HEK293 (cell line): ENCODE results near the gene TACC2.

Experiments used
- ZNF24 ChIP-seq: fragments of 450-650 bp; formaldehyde crosslinking; IDR thresholded peaks from 2 replicates; pipeline ENCODE4 v1.5.1; 2016; ENCODE audit warnings: missing biosample characterization, missing genetic modification characterization
- TF ChIP-seq, protein P1 (sequence below): fragments of 450-650 bp; formaldehyde crosslinking; IDR thresholded peaks from 2 replicates; pipeline ENCODE4 v1.5.1; 2016; ENCODE audit warnings: missing biosample characterization, missing genetic modification characterization

DNA sequence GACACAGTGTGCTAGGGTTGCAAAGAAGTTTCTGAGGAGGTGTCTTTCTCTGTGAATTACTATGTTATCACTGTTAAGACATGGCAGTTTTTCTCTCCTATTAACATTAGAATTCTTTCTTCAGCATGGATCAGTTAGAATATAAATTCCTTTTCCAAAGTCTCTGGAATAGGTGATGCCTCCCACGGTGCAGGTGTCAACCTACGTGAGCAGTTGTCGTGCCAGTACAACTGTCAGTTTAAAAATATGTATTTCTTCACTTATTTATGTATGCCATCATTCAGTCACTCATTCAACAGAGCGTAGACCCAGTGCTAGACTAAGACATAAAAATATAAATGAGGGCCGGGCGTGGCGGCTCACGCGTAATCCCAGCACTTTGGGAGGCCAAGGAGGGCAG, 83.5 kb downstream of the TACC2 start:
- TF ChIP-seq, protein P1, sequence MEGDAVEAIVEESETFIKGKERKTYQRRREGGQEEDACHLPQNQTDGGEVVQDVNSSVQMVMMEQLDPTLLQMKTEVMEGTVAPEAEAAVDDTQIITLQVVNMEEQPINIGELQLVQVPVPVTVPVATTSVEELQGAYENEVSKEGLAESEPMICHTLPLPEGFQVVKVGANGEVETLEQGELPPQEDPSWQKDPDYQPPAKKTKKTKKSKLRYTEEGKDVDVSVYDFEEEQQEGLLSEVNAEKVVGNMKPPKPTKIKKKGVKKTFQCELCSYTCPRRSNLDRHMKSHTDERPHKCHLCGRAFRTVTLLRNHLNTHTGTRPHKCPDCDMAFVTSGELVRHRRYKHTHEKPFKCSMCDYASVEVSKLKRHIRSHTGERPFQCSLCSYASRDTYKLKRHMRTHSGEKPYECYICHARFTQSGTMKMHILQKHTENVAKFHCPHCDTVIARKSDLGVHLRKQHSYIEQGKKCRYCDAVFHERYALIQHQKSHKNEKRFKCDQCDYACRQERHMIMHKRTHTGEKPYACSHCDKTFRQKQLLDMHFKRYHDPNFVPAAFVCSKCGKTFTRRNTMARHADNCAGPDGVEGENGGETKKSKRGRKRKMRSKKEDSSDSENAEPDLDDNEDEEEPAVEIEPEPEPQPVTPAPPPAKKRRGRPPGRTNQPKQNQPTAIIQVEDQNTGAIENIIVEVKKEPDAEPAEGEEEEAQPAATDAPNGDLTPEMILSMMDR (tag by site-specific recombination) = no peak
- TF ChIP-seq ZNF24 = no peak
